ENCODE measurements around the gene ARHGEF7.

ARHGEF7 gene

GRCh38 chr13:111232191-111232590 lies 117.1 kb downstream of the ARHGEF7 start:
- Histone ChIP-seq H3K4me3 (ENCODE audit: low read depth, low read length) (no peak overlapping the region), H3K27me3 (ENCODE audit: insufficient read depth, low read depth, severe bottlenecking) (no peaks in the 10 kb centered on the region), H3K36me3 (peaks cover 27% of the 10 kb centered on the region), H3K27ac (no peak overlapping the region), H3K9me3 (ENCODE audit: severe bottlenecking) (no peaks in the 10 kb centered on the region)
- TF ChIP-seq CTCF (IDR thresholded peaks at IDR 0.05; ENCODE audit: low read depth, low read length): no peak
- DNase-seq: no peak

- Histone ChIP-seq H3K27ac (no peak overlapping the region), H3K27me3 (ENCODE audit: insufficient read depth, low read depth, severe bottlenecking) (no peaks in the 10 kb centered on the region), H3K4me3 (ENCODE audit: low read depth, low read length) (no peak overlapping the region), H3K36me3 (peaks cover 21% of the 10 kb centered on the region), H3K9me3 (ENCODE audit: severe bottlenecking) (no peaks in the 10 kb centered on the region)
- no peak for DNase-seq
- no peak for TF ChIP-seq CTCF (IDR thresholded peaks at IDR 0.05; ENCODE audit: low read depth, low read length)
Measured at GRCh38 chr13:111233080-111233479, 118.0 kb downstream of the ARHGEF7 start.

GRCh38 chr13:111239764-111240670 lies 124.9 kb downstream of the ARHGEF7 start:
- TF ChIP-seq CTCF (IDR thresholded peaks at IDR 0.05; ENCODE audit: low read depth, low read length): no peak
- Histone ChIP-seq H3K36me3 (peaks cover 26% of the 10 kb centered on the region), H3K27me3 (ENCODE audit: insufficient read depth, low read depth, severe bottlenecking) (no peaks in the 10 kb centered on the region), H3K9me3 (ENCODE audit: severe bottlenecking) (no peaks in the 10 kb centered on the region), H3K4me3 (ENCODE audit: low read depth, low read length) (no peak overlapping the region), H3K27ac (no peak overlapping the region)
- DNase-seq: no peak

GRCh38 chr13:111241006-111241755 lies 126.1 kb downstream of the ARHGEF7 start:
- no peaks in the 10 kb centered on the region for H3K27me3 ChIP-seq (ENCODE audit: insufficient read depth, low read depth, severe bottlenecking)
- peaks cover 29% of the 10 kb centered on the region for H3K36me3 ChIP-seq
- H3K27ac ChIP-seq: no peak overlapping the region
- H3K9me3 ChIP-seq (ENCODE audit: severe bottlenecking): no peaks in the 10 kb centered on the region
- no peak for TF ChIP-seq CTCF (IDR thresholded peaks at IDR 0.05; ENCODE audit: low read depth, low read length)
- no peak overlapping the region for H3K4me3 ChIP-seq (ENCODE audit: low read depth, low read length)
- no peak for DNase-seq

GRCh38 chr13:111241862-111242261 lies 126.8 kb downstream of the ARHGEF7 start:
- Histone ChIP-seq H3K4me3 (ENCODE audit: low read depth, low read length) (no peak overlapping the region), H3K27ac (no peak overlapping the region), H3K9me3 (ENCODE audit: severe bottlenecking) (no peaks in the 10 kb centered on the region), H3K36me3 (peaks cover 36% of the 10 kb centered on the region), H3K27me3 (ENCODE audit: insufficient read depth, low read depth, severe bottlenecking) (no peaks in the 10 kb centered on the region)
- no peak for DNase-seq
- no peak for TF ChIP-seq CTCF (IDR thresholded peaks at IDR 0.05; ENCODE audit: low read depth, low read length)

Data from WERI-Rb-1 (cell line).